Right forelimb (tissue), 1 donor: Measurements from ENCODE around the gene CECR2.
"Not testable (repeated sequence)": the region's sequence is repeated elsewhere in the genome, so short reads cannot be mapped to it uniquely, and the experiment has no call there.

Experiments used
- DNase-seq: peaks from one replicate; pipeline ENCODE4 v3.0.0-alpha.2; 2018

The CECR2 gene

DNA sequence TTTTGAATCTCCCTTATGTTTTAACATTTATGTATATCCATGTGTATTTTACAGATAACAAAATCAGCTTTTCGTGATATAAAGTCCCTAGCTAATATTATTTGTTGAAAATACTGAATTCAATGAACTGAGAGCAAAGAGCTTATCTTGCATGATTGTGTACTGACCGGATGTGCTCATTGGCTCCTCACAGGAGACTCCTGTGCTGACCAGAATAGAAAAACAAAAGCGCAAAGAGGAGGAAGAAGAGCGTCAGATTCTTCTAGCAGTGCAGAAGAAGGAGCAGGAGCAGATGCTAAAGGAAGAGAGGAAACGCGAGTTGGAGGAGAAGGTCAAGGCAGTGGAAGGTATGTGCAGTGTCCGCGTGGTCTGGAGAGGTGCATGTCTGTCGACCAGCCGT, 154.7 kb downstream of the CECR2 start:
- DNase-seq, result no peak

DNA sequence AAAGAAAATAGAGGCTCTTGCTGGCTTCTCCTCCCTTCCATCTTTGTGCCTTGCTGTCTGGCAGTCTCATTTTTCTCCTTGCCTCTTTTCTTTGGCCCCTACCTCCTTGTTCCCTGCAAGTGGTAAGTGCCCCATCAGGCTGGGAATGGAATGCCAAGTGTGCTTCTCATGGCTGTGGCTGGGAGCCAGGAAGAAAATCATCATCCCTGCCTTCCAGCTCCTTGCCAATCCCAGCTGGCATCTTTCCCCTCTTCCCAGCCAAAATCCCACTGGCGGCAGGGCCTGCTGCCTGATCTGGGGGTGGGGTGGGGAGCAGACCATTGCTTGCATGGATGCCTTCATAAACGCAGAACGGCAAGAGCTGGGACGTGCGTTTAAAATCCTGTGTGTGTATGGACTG, 167.0 kb downstream of the CECR2 start:
- DNase-seq, result peak; percentile 70

GRCh38 chr22:17537155-17537554, 167.9 kb downstream of the CECR2 start:
- no peak for DNase-seq

DNA sequence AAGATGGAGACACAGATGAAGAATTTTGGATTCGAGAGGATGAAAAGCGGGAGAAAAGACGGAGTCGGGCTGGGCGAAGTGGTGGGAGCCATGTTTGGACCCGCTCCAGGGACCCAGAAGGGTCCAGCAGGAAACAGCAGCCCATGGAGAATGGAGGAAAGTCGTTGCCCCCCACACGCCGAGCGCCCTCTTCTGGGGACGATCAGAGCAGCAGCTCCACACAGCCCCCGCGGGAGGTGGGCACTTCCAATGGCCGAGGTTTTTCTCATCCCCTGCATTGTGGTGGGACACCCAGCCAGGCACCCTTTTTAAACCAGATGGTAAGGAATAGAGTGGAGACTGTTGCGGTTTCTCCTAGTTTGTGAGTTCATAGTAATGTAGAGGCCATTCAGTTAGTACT, 171.2 kb downstream of the CECR2 start:
- no peak for DNase-seq

DNA sequence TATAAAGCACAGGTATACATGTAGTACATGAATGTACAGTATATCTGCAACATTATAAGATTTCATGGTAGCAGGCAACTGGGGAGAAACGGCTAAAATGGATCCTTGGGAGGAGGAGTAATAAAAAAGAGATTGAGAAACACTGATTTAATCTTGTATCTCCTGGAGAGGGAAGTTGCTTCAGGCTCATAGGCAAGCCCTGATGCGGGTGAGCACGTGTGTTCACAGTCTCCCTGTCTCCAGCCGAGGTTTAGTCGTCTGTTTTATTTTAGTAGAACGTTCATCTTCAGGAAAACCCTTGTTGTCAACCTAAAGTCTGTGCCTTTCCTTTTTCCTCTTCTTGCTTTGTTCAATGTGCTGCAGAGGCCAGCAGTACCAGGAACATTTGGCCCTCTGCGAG, 172.2 kb downstream of the CECR2 start:
- no peak for DNase-seq

GRCh38 chr22:17542452-17542851, 173.2 kb downstream of the CECR2 start:
- no peak for DNase-seq

DNA sequence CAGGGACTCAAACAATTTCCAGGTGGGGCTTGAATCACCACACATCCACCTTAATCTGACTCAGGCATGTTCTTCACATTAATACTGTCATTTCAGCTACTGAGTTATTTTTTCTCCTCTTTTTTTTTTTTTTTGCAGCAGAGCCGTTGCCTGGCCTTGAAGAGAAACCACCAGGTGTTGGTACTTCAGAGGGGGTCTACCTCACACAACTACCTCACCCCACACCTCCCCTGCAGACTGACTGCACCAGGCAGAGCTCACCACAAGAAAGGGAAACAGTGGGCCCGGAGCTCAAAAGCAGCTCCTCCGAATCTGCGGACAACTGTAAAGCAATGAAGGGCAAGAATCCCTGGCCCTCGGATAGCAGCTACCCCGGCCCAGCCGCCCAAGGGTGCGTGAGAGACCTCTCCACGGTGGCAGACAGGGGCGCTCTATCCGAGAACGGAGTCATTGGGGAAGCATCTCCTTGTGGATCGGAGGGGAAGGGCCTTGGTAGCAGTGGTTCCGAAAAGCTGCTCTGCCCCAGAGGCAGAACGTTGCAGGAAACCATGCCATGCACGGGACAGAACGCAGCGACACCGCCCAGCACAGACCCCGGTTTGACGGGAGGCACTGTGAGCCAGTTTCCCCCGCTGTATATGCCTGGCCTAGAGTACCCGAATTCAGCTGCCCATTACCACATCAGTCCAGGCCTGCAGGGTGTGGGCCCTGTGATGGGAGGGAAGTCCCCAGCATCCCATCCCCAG, 178.9 kb downstream of the CECR2 start:
- DNase-seq, result no peak

DNA sequence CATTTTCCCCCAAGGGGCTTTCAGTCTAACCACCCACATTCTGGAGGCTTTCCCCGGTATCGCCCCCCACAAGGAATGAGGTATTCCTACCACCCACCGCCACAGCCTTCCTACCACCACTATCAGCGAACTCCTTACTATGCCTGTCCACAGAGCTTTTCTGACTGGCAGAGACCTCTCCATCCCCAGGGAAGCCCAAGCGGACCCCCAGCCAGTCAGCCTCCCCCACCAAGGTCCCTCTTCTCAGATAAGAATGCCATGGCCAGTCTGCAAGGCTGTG, 179.4 kb downstream of the CECR2 start:
- DNase-seq, result no peak

DNA sequence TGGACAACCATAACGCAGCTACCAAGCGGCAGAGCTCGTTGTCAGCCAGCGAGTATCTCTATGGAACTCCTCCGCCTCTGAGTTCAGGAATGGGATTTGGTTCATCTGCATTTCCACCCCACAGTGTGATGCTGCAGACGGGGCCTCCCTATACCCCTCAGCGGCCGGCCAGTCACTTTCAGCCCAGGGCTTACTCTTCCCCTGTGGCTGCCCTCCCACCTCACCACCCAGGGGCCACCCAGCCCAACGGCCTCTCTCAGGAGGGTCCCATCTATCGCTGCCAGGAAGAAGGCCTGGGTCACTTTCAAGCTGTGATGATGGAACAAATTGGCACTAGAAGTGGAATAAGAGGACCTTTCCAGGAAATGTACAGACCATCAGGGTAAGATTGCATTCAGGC, 179.9 kb downstream of the CECR2 start:
- DNase-seq, result no peak

GRCh38 chr22:17549655-17550054, 180.4 kb downstream of the CECR2 start:
- DNase-seq, result no peak

- DNase-seq, result no peak
Measured at GRCh38 chr22:17552737-17553136, 183.5 kb downstream of the CECR2 start.

DNA sequence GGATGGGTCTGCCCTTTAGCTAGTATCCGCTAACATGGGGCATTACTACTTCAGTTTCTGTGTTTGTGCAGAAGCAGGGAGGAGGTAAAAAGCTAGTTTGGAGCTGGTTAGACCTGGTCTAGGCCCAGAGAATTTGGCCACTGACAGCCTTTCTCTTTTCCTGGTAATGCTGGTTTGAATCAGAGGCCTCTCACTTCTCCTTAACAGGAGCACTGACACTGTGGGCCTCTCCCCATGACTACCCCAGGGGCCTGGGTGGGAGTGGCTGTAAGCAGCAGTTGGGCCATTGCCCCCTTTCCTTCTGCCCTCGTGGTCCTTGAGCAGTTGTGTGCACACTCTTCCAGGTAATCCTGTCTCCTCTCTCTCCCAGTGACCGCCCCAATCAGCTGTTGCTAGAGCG, 185.6 kb downstream of the CECR2 start:
- no peak for DNase-seq

- no peak for DNase-seq
Measured at GRCh38 chr22:17559188-17559587, 189.9 kb downstream of the CECR2 start.

DNA sequence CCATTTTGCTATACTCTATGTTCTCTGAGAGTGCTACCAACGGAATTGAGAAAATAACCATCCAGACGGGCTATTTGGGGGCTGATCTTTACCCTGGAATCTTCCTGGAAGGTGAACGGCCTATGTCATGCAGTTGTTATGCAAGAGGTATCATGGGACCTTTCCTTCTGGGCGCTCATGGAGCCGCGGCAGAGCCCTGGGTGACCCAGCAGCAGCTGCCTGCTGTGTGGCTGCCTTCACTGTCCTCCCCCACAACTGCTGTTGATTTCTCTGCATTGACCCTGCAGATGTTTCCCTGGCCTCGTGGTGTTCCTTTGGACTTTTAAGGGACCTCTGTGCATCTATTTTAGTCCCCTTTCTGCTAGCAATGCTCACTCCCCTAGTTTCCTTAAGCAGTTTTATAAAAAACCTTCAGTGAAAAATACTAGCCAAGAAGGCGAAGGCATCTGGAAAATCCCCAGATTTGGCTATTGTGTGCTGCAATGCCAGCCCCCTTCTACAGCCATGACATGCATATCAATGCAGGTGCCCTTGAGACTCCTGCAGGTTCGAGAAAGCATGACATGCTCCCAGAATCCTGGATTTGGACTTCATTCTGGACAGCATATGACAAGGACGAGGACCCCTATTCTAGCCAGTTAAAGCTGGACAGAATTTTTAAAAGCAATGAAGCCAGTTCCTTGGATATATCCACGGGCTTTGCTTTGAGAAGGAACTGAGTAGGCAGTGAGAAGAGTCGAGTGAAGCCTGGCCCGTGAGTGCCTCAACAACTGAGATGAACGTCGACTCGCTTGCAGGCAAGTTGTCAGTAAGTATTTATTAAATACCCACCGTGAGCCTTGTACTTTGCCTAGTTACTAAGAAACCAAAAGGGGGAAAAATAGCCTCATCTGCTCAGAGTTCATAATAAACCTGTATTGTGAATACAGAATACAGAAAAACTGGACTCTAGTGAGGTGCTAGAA, 193.9 kb downstream of the CECR2 start, which contains the start of gene SLC25A18:
Gene SLC25A18 (plus strand): TSS at position 593 of the 965 bp plus-strand sequence. CDS start 16,447 bp downstream, outside the sequence.
- DNase-seq, result no peak

DNA sequence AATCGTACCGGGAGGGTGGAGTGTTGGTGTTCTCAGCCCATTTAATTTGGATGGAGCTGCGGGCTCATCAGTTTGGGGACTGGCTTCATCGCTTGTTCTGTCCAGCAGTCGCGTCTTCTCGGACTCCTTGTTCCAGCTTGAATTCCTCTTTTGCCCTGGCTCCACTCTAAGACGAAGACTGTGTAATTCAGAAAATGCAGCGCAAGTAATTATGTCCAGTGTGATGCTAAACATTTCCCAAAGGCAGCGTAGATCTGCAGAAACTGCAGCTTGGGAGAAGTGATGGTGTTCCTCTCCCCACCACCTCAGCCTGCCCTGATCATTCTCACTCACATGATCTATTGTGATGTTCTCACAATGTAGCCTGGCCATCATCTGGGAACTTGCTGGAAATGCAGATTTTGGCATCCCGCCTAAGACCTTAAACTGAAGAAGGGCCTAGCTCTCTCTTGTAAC, 194.7 kb downstream of the CECR2 start:
- no peak for DNase-seq

DNA sequence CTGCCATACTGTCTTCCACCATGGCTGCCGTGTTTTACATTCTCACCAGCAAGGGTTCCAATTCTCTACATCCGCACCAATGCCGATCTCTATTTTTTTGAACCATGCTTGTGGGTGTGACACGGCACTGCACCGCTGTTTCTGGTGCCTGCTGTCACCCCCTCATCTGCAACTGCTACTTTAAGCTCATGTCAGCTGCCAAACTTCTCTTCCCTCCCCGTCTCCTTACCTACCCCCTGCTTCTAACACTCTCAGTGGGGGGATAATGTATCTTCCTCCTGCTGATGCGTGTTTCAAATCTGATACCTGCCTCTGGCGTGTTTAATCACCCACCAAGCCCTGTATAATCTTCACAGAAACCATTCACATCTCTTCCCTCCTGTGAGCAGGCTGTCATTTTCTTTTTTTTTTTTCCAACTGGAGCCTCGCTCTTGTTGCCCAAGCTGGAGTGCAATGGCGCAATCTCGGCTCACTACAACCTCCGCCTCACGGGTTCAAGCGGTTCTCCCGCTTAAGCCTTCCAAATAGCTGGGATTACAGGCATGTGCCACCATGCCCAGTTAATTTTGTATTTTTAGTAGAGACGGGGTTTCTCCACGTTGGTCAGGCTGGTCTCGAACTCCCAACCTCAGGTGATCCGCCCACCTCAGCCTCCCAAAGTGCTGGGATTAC, 196.9 kb downstream of the CECR2 start:
- DNase-seq, result not testable (repeated sequence)

GRCh38 chr22:17566776-17567175, 197.5 kb downstream of the CECR2 start:
- DNase-seq, result no peak

DNA sequence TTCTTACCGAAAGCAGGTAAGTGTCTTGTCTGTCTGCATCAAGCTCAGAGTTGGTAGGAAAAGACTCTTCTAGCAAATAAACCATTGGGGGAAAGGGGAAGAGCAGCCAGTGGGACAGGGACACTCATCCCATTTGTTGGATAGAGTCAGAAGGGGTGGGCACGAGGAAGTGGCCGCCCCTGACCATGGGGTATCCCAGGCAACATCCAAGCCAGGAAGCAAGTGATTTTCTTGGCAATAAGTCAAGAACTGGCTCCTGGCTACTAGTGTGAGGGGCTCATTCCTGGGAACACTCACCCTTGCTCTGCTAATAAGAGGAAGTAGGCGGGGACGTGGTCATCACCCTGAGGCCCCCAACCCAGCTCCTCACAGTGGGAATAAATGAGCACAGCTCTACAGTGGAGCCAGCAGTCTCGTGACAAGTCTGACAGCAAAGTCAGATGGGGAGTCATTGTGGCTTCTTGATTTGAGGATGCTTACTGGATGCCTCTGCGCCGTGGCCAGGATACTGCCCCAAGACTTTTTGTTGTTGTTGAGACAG, 200.8 kb downstream of the CECR2 start:
- no peak for DNase-seq

- DNase-seq, result peak; percentile 75
Measured at GRCh38 chr22:17570851-17571631, 201.8 kb downstream of the CECR2 start.

GRCh38 chr22:17575151-17575550, 205.9 kb downstream of the CECR2 start:
- DNase-seq, result no peak

- no peak for DNase-seq
Measured at GRCh38 chr22:17575681-17576080, 206.4 kb downstream of the CECR2 start.

DNA sequence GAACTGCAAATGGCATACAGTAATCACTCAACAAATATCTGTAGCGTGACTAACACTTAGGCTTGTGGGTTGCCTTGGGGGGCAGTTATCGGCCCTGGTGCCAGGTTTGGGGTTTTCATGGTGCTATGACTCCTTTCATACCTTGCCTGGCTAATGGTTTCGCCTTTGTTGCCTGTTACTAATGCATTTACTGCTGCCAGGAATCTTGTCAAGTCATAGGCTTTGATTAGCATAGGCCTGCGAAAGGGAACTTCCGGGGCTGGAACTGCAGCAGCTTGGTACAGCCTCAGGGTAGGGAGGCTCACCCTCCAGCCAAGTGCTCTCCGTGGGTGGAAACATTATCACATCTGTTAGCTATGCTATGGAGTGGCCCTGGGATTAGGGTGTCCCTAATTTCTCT, 207.2 kb downstream of the CECR2 start:
- DNase-seq, result no peak
